Measurements from ENCODE around the gene NAIF1.

GRCh38 chr9:128027705-128028104, 39.4 kb downstream of the NAIF1 start:
- no peak for TF ChIP-seq POLR2A (IDR thresholded peaks at IDR 0.05)
- TF ChIP-seq CTCF (IDR thresholded peaks at IDR 0.05), result no peak
